Measurements from ENCODE around the gene SNX33. TPM values are rescaled to one million over a fixed set of nuclear protein-coding genes. Genes with fewer than 3 reads are reported as not detected.

SNX33 gene
- total and polyA plus RNA-seq, 2 of the 13 experiments (the other 11 are each of a cell fraction or from before 2014, with no cell fraction given), result 11.0 to 11.6 TPM

- TF ChIP-seq NFAT5 (CRISPR knock-in tag; IDR thresholded peaks at IDR 0.05) (no peak; the same call in 1 of the 2 replicates), ZFX (CRISPR knock-in tag; IDR thresholded peaks at IDR 0.05; ENCODE audit: low read depth) (peak; percentile 63), ZNF451 (CRISPR knock-in tag; IDR thresholded peaks at IDR 0.05) (no peak), SNAPC5 (CRISPR knock-in tag; IDR thresholded peaks at IDR 0.05; ENCODE audit: borderline replicate concordance) (peak; percentile 78; the same call in 1 of the 2 replicates), PHB2 (IDR thresholded peaks at IDR 0.05; ENCODE audit: partially characterized antibody) (no peak), FOXO1 (CRISPR knock-in tag; IDR thresholded peaks at IDR 0.05) (peak; percentile 57; the same call in 1 of the 2 replicates), CBX1 (IDR thresholded peaks at IDR 0.05; ENCODE audit: low read depth) (no peak), BCL6 (CRISPR knock-in tag; IDR thresholded peaks at IDR 0.05) (no peak), ZNF770 (CRISPR knock-in tag; IDR thresholded peaks at IDR 0.05) (no peak), MIXL1 (CRISPR knock-in tag; IDR thresholded peaks at IDR 0.05) (no peak), SKI (IDR thresholded peaks at IDR 0.05; ENCODE audit: partially characterized antibody) (no peak), GATAD1 (CRISPR knock-in tag; IDR thresholded peaks at IDR 0.05) (no peak; the same call in 1 of the 2 replicates), ZBTB14 (CRISPR knock-in tag; IDR thresholded peaks at IDR 0.05) (no peak), GABPA (IDR thresholded peaks at IDR 0.05; ENCODE audit: low read depth, low read length) (no peak), GABPA (CRISPR knock-in tag; IDR thresholded peaks at IDR 0.05; ENCODE audit: low read depth) (no peak), HDAC2 (CRISPR knock-in tag; IDR thresholded peaks at IDR 0.05) (peak; percentile 44), POLR2G (IDR thresholded peaks at IDR 0.05; ENCODE audit: low read depth, low read length) (peak; percentile 64), ZIK1 (CRISPR knock-in tag; IDR thresholded peaks at IDR 0.05; ENCODE audit: borderline replicate concordance, low read depth) (no peak; the same call in 1 of the 2 replicates), SNRNP70 (IDR thresholded peaks at IDR 0.05; ENCODE audit: low read depth, low read length) (no peak), PAX8 (CRISPR knock-in tag; IDR thresholded peaks at IDR 0.05; ENCODE audit: borderline replicate concordance) (no peak)
These were observed at the start of gene SNX33 (continued) for GRCh38 chr15:75647370-75648155.
